K562 (cell line): ENCODE results near the gene GUK1. TPM values are rescaled to one million over a fixed set of nuclear protein-coding genes. Genes with fewer than 3 reads are reported as not detected.
A peak's percentile ranks its signal among the peaks of the same experiment; 100 is the strongest.

Experiments
- ATAC-seq: fragments of 200-7000 bp; cut with Tn5 transposase; 3 replicates; pipeline ENCODE4 v1.9.1; 2020; ENCODE audit warnings: moderate library complexity
- BruUV-seq: library from RNA; stranded (reverse); fragments of 400-500 nt; replicated peaks from 2 replicates; lab custom pipeline; 2021; lab: Mats Ljungman, UMichigan
- CTCF ChIA-PET: fragments of 300-600 bp; formaldehyde crosslinking; extraction: SDS; loops from one replicate; lab custom pipeline; 2021; ENCODE audit warnings: low intra/inter-chr PET ratio; lab: Yijun Ruan, JAX
- POLR2A ChIA-PET: fragments of 300-600, 350-650 bp; sonication (Branson Sonifier 250); formaldehyde crosslinking; extraction: SDS; loops from one replicate; lab custom pipeline; 2021; ENCODE audit warnings: antibody characterized with exemption, inconsistent platforms; lab: Yijun Ruan, JAX
- DNase-seq, 4 experiments: peaks; one replicate each; pipeline versions ENCODE4 v3.0.0 to v3.0.0-alpha.2; 2011 to 2018; ENCODE audit warnings: low spot score in 3 of 4, mixed read lengths in 3 of 4; ENCODE audit errors: extremely low read depth in 1 of 4
- FAIRE-seq: peaks from 2 replicates; lab custom pipeline; 2011; peaks lifted over from hg19 to GRCh38; lab: Jason Lieb, UNC
- H2AFZ ChIP-seq: 2 replicates; pipeline ENCODE4 v1.6.0; 2011; ENCODE audit warnings: low read depth, low read length, control low read depth, inconsistent platforms
- H3K27ac ChIP-seq: fragments of 200-600 bp; 3 replicates; pipeline ENCODE4 v1.8.0; 2011; ENCODE audit warnings: low read depth, mild to moderate bottlenecking, control low read depth, inconsistent platforms, low read length, moderate library complexity, mixed read lengths; ENCODE audit errors: extremely low read depth
- H3K27me3 ChIP-seq, 2 experiments: fragments of 300-600 bp in 1 of 2; 2 replicates in 1 of 2; 3 replicates in 1 of 2; pipeline versions ENCODE4 v1.6.0 to v1.8.0; 2011; ENCODE audit warnings: inconsistent platforms in 2 of 2, low read length in 2 of 2, mild to moderate bottlenecking in 1 of 2, mixed read lengths in 1 of 2, moderate library complexity in 1 of 2; ENCODE audit not compliant: control insufficient read depth in 2 of 2, insufficient read depth in 2 of 2
- H3K36me3 ChIP-seq: fragments of 300-600 bp; 3 replicates; pipeline ENCODE4 v1.8.0; 2011; ENCODE audit warnings: mild to moderate bottlenecking, low read length, inconsistent platforms; ENCODE audit not compliant: control insufficient read depth, insufficient read depth
- H3K4me1 ChIP-seq, 2 experiments: fragments of 200-600 bp in 1 of 2; replicated peaks in 1 of 2; 2 replicates in 1 of 2; 3 replicates in 1 of 2; pipeline versions ENCODE4 v1.5.1 to v1.8.0; 2011; ENCODE audit warnings: inconsistent platforms in 2 of 2, low read length in 2 of 2, mild to moderate bottlenecking in 1 of 2, mixed read lengths in 1 of 2, moderate library complexity in 1 of 2; ENCODE audit not compliant: control insufficient read depth in 2 of 2, insufficient read depth in 2 of 2
- H3K4me2 ChIP-seq: 2 replicates; pipeline ENCODE4 v1.6.1; 2011; ENCODE audit warnings: low read length, control low read depth, inconsistent platforms, mixed read lengths; ENCODE audit not compliant: insufficient read depth
- H3K4me3 ChIP-seq: fragments of 200-600 bp; sonication (generic), shearing (Covaris generic); 2 replicates; pipeline ENCODE4 v1.5.1; 2016; ENCODE audit warnings: control low read depth, inconsistent platforms
- H3K79me2 ChIP-seq: fragments of 200-600 bp; 3 replicates; pipeline ENCODE4 v1.8.0; 2011; ENCODE audit warnings: low read length, inconsistent platforms; ENCODE audit not compliant: control insufficient read depth, insufficient read depth
- H3K9ac ChIP-seq, 2 experiments: 2 replicates each; pipeline versions ENCODE4 v1.6.0 to v1.6.1; 2011; ENCODE audit warnings: low read depth in 2 of 2, low read length in 2 of 2, control low read depth in 1 of 2, inconsistent platforms in 1 of 2, mild to moderate bottlenecking in 1 of 2, mixed read lengths in 1 of 2; ENCODE audit not compliant: insufficient read depth in 1 of 2
- H3K9me1 ChIP-seq: one replicate; pipeline ENCODE4 v1.6.0; 2011; ENCODE audit warnings: inconsistent platforms, mild to moderate bottlenecking, low read length, moderate library complexity; ENCODE audit not compliant: control insufficient read depth, insufficient read depth
- H3K9me3 ChIP-seq: replicated peaks from 2 replicates; pipeline ENCODE4 v1.5.1; 2011; ENCODE audit warnings: low read depth, low read length, inconsistent platforms; ENCODE audit not compliant: control insufficient read depth, insufficient read depth
- H4K20me1 ChIP-seq: replicated peaks from 2 replicates; pipeline ENCODE4 v1.6.1; 2011; ENCODE audit warnings: low read length, inconsistent platforms, mixed read lengths; ENCODE audit not compliant: control insufficient read depth, insufficient read depth
- BCOR ChIP-seq: fragments of 450-650 bp; IDR thresholded peaks from 2 replicates; pipeline ENCODE4 v1.6.1; 2016
- GABPA ChIP-seq: fragments of 200-800 bp; sonication (Bioruptor generic); conservative IDR thresholded peaks from 2 replicates; pipeline ENCODE4 v1.6.1; 2016; ENCODE audit warnings: low read depth, missing genetic modification characterization, missing compliant biosample characterization
- KDM1A ChIP-seq, 2 experiments: fragments of 450-650 bp; IDR thresholded peaks; 2 replicates each; pipeline ENCODE4 v1.6.1; 2016; ENCODE audit warnings: mild to moderate bottlenecking in 2 of 2
- RBM14 ChIP-seq: fragments of 200-400 bp; formaldehyde crosslinking; IDR thresholded peaks from 2 replicates; pipeline ENCODE4 v1.6.1; 2018; ENCODE audit warnings: low read depth, mild to moderate bottlenecking, low read length, moderate library complexity, borderline replicate concordance; ENCODE audit not compliant: insufficient read depth
- RBM25 ChIP-seq: fragments of 200-400 bp; formaldehyde crosslinking; IDR thresholded peaks from 2 replicates; pipeline ENCODE4 v1.6.1; 2018; ENCODE audit warnings: low read length, low read depth, moderate library complexity; ENCODE audit not compliant: severe bottlenecking
- ZFX ChIP-seq: sonication (generic); formaldehyde crosslinking; IDR thresholded peaks from 2 replicates; pipeline ENCODE4 v1.8.0; 2022; ENCODE audit warnings: mild to moderate bottlenecking, missing genetic modification reagents, moderate library complexity
- ZNF146 ChIP-seq: IDR thresholded peaks from one replicate; pipeline ENCODE4 v1.6.1; 2018; ENCODE audit warnings: missing compliant biosample characterization; ENCODE audit not compliant: unreplicated experiment
- WGBS: fragments of 100-300 bp; shearing (Covaris generic); methylation state at CpG from one replicate; pipeline ENCODE4 v1.1.6; 2016; ENCODE audit warnings: low coverage, mixed read lengths; ENCODE audit not compliant: insufficient coverage; ENCODE audit errors: missing lambda C conversion rate; 5-methylcytosine and 5-hydroxymethylcytosine counted together
- in situ Hi-C: fragments of 300-500 bp; cut with MboI; formaldehyde crosslinking; loops from 4 replicates; pipeline ENCODE4 v1.15.0; 2018; ENCODE audit warnings: inconsistent platforms, mixed read lengths
- intact Hi-C: fragments of 100-400 bp; cut with micrococcal nuclease; formaldehyde crosslinking; loops from 2 replicates; pipeline ENCODE4 v1.14.2; 2022
- polyA plus RNA-seq, 8 experiments: library from polyadenylated mRNA; depleted of rRNA in 4 of 8; stranded (reverse) in 5 of 8; unstranded in 3 of 8; fragments of >200 nt; fragmentation: Nextera tagmentation in 2 of 8; fragmentation: Illumina TruSeq in 1 of 8; extraction: Ambion mirVana in 2 of 8; extraction: Trizol in 1 of 8; gene quantifications; 2 replicates each; pipeline versions ENCODE4 v1.2.1 to v1.2.3, GENCODE V29; 2011 to 2014; ENCODE audit warnings: inconsistent platforms in 1 of 8, missing spikeins in 1 of 8
- total RNA-seq, 7 experiments: library from RNA; depleted of rRNA in 6 of 7; stranded (reverse); fragments of >200 nt in 6 of 7; fragmentation: Illumina TruSeq in 2 of 7; extraction: Trizol in 2 of 7; gene quantifications; 2 replicates each; pipeline versions ENCODE4 v1.2.1 to v1.2.3, GENCODE V29; 2011 to 2021; ENCODE audit warnings: low replicate concordance in 1 of 7
- TF ChIP-seq, protein P1 (sequence below): sonication (generic); formaldehyde crosslinking; IDR thresholded peaks from 2 replicates; pipeline ENCODE4 v1.9.0; 2022; ENCODE audit warnings: mild to moderate bottlenecking, missing genetic modification reagents
- TF ChIP-seq, protein P2 (sequence below): fragments of 450-650 bp; formaldehyde crosslinking; IDR thresholded peaks from 2 replicates; pipeline ENCODE4 v1.4.0; 2022; ENCODE audit warnings: mild to moderate bottlenecking, moderate library complexity

Gene GUK1
- total and polyA plus RNA-seq, 9 of the 15 experiments (the other 6 are each of a cell fraction or from before 2014, with no cell fraction given), result 7.0 to 331 (median 132) TPM

DNA sequence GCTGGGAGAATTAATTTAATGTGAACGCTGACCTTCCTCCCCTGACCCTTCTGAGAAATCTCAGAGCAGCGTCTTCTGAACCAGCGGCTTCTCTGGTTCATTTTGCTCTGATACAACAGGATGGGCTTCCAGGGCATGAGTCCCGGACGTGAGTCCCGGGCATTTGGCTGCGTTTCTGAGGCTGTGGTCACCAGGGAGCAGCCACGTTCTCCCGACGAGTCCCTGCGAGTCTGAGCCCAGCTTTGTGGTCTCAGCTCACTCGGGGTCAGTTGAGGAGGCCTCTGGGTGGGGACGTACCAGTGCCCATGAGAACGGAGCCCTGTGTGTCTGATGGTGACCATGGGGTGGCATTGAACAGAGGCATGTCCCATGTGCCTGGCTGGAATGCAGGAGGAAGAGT, 50.1 kb downstream of the GUK1 start:
- Histone ChIP-seq H2AFZ (peak overlapping the region; percentile 76), H3K27me3 (no peaks in the 10 kb centered on the region; a peak in 1 of 5 replicates), H3K9me3 (no peaks in the 10 kb centered on the region), H4K20me1 (no peaks in the 10 kb centered on the region), H3K9me1 (no peaks in the 10 kb centered on the region), H3K79me2 (no peaks in the 10 kb centered on the region), H3K4me3 (no peak overlapping the region), H3K4me2 (no peak overlapping the region), H3K9ac (peak overlapping the region in 1 of 2 experiments; percentile 53; a peak in 1 of 4 replicates), H3K4me1 (peaks cover 4 to 6% of the 10 kb centered on the region in 2 experiments; a peak in 4 of 5 replicates), H3K27ac (no peak overlapping the region), H3K36me3 (no peaks in the 10 kb centered on the region)
- ChIA-PET CTCF (interaction anchor here (2.8 kb wide), 1 partner anchor 59 kb away, joined by 13 read pairs; no protein-coding TSS in a partner anchor), POLR2A (interaction anchor here (0.5 to 1.4 kb wide), 3 partner anchors 24 to 283 kb away, joined by 3 to 4 read pairs (median 3); no protein-coding TSS in a partner anchor)
- TF ChIP-seq GABPA (tag), result no peak
- TF ChIP-seq, protein P1, sequence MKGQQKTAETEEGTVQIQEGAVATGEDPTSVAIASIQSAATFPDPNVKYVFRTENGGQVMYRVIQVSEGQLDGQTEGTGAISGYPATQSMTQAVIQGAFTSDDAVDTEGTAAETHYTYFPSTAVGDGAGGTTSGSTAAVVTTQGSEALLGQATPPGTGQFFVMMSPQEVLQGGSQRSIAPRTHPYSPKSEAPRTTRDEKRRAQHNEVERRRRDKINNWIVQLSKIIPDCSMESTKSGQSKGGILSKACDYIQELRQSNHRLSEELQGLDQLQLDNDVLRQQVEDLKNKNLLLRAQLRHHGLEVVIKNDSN (CRISPR knock-in tag), result 0 out of 2 replicates have a peak, but pooled peaks have one; percentile 3
- BruUV-seq, result no TSS peak
- ATAC-seq, result no peak
- FAIRE-seq, result no peak
- intact Hi-C loops, result no loop called here
- in situ Hi-C loops, result no loop called here
- 19% methylated on average over 14 of the region's 14 CpGs for WGBS
- DNase-seq, result no peak

DNA sequence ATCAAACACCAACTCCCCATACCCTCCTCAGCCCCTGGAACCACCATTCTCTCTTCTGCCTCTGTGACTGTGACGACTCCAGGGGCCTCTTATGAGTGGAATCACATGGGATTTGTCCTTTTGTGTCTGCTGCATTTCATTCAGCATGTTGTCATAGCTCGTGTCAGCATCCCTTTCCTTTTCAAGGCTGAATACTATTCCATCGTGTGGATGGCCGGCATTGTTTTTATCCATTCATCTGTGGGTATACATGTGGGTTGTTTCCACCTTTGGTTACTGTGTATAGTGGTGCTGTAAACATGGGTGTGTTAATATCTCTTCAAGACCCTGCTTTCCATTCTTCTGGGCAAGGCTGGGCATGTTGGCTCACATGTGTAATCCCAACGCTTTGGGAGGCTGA, 50.7 kb downstream of the GUK1 start:
- CTCF ChIA-PET, result interaction anchor here (2.8 kb wide), 1 partner anchor 59 kb away, joined by 13 read pairs; no protein-coding TSS in a partner anchor

More for the DNA sequence above, 50.7 kb downstream of the GUK1 start:
- intact Hi-C loops (no loop called here), in situ Hi-C loops (no loop called here)
- no peak overlapping the region for H3K4me2 ChIP-seq
- no peak overlapping the region for H2AFZ ChIP-seq
- POLR2A ChIA-PET, result interaction anchor here (0.6 to 1.4 kb wide), 3 partner anchors 20 to 148 kb away, joined by 3 to 4 read pairs (median 3); no protein-coding TSS in a partner anchor
- H3K27ac ChIP-seq, result no peak overlapping the region
- no peaks in the 10 kb centered on the region for H3K9me3 ChIP-seq
- H3K4me3 ChIP-seq, result no peak overlapping the region
- H3K36me3 ChIP-seq, result no peaks in the 10 kb centered on the region
- H4K20me1 ChIP-seq, result no peaks in the 10 kb centered on the region
- no peak for ATAC-seq
- BruUV-seq, result no TSS peak
- H3K79me2 ChIP-seq, result no peaks in the 10 kb centered on the region
- H3K4me1 ChIP-seq, result peaks cover 4 to 6% of the 10 kb centered on the region in 2 experiments; a peak in 4 of 5 replicates
- WGBS, result 35% methylated on average over 5 of the region's 5 CpGs
- DNase-seq, result no peak
- no peaks in the 10 kb centered on the region; a peak in 1 of 5 replicates for H3K27me3 ChIP-seq
- no peak overlapping the region for H3K9ac ChIP-seq
- H3K9me1 ChIP-seq, result no peaks in the 10 kb centered on the region
- TF ChIP-seq BCOR (peak; percentile 35; the same call in 1 of the 2 replicates), ZNF146 (CRISPR knock-in tag) (peak; percentile 94), RBM25 (peak; percentile 30), ZFX (CRISPR knock-in tag) (no peak), KDM1A (IDR thresholded peaks at IDR 0.05) (peak in 1 of 2 experiments; percentile 32; a peak in 1 of 4 replicates), RBM14 (no peak)
- TF ChIP-seq, protein P2, sequence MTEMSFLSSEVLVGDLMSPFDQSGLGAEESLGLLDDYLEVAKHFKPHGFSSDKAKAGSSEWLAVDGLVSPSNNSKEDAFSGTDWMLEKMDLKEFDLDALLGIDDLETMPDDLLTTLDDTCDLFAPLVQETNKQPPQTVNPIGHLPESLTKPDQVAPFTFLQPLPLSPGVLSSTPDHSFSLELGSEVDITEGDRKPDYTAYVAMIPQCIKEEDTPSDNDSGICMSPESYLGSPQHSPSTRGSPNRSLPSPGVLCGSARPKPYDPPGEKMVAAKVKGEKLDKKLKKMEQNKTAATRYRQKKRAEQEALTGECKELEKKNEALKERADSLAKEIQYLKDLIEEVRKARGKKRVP (CRISPR knock-in tag), result no peak
- no peak for FAIRE-seq
